Gastroesophageal sphincter (tissue), 4 donors: ENCODE data around the gene CYS1. TPM values are rescaled to one million over a fixed set of nuclear protein-coding genes. Genes with fewer than 3 reads are reported as not detected.

Experiments used
- ATAC-seq: fragments of 150-250 bp; one replicate; pipeline ENCODE4 v1.9.1; 2016; ENCODE audit warnings: mild to moderate bottlenecking, moderate library complexity
- H3K27ac ChIP-seq, 4 donors: fragments of 200-600 bp; sonication (generic) in 3 of 4; 1 replicate in 3 of 4; 2 replicates in 1 of 4; pipeline ENCODE4 v1.5.1; 2016 to 2019
- H3K27me3 ChIP-seq: fragments of 200-600 bp; sonication (generic); one replicate; pipeline ENCODE4 v1.5.1; 2019
- H3K36me3 ChIP-seq, 2 donors: fragments of 200-600 bp; sonication (generic); one replicate each; pipeline ENCODE4 v1.5.1; 2019; ENCODE audit warnings: control low read depth in 1 of 2
- H3K4me1 ChIP-seq, 3 donors: fragments of 200-600 bp; sonication (generic); 1 replicate in 2 of 3; 2 replicates in 1 of 3; pipeline ENCODE4 v1.5.1; 2016 to 2019; ENCODE audit warnings: control low read depth in 2 of 3
- H3K4me3 ChIP-seq, 2 donors: fragments of 200-600 bp; sonication (generic); one replicate each; pipeline ENCODE4 v1.5.1; 2019; ENCODE audit warnings: mild to moderate bottlenecking in 1 of 2, moderate library complexity in 1 of 2
- H3K9me3 ChIP-seq, 3 donors: fragments of 200-600 bp; sonication (generic); one replicate each; pipeline ENCODE4 v1.5.1; 2017 to 2019; ENCODE audit warnings: control low read depth in 2 of 3
- CTCF ChIP-seq, 4 experiments: fragments of 200-600 bp in 2 of 4; fragments of 450-650 bp in 2 of 4; sonication (generic) in 1 of 4; IDR thresholded peaks; one replicate each; pipeline ENCODE4 v1.5.1; 2017 to 2019; ENCODE audit warnings: antibody characterized with exemption in 4 of 4, mild to moderate bottlenecking in 2 of 4, moderate library complexity in 2 of 4
- EP300 ChIP-seq: sonication (generic); formaldehyde crosslinking; IDR thresholded peaks from one replicate; pipeline ENCODE4 v1.6.1; 2017; ENCODE audit warnings: antibody characterized with exemption, mild to moderate bottlenecking
- POLR2A ChIP-seq, 2 donors: fragments of 450-650 bp; IDR thresholded peaks; one replicate each; pipeline ENCODE4 v1.6.1; 2017; ENCODE audit warnings: antibody characterized with exemption in 2 of 2, mild to moderate bottlenecking in 2 of 2, moderate library complexity in 1 of 2
- POLR2AphosphoS5 ChIP-seq: sonication (generic); formaldehyde crosslinking; IDR thresholded peaks from one replicate; pipeline ENCODE4 v1.6.1; 2017; ENCODE audit warnings: antibody characterized with exemption
- WGBS, 2 donors: methylation state at CpG; one replicate each; pipeline ENCODE4 v1.1.5; 2018; ENCODE audit warnings: low coverage in 1 of 2; 5-methylcytosine and 5-hydroxymethylcytosine counted together
- total RNA-seq, 4 donors: library from RNA; depleted of rRNA; stranded (reverse); fragments of >200 nt; gene quantifications; one replicate each; pipeline ENCODE4 v1.1.0, GENCODE V29; 2016

The CYS1 gene
- total RNA-seq, 4 donors from 2014 or later, result 8.6 to 50.7 (median 32.6) TPM

GRCh38 chr2:10039658-10040410 is 40.4 kb downstream of the CYS1 start:
- no peak overlapping the region for H3K4me3 ChIP-seq
- H3K36me3 ChIP-seq, result no peaks in the 10 kb centered on the region
- no peak for ATAC-seq
- no peaks in the 10 kb centered on the region for H3K27me3 ChIP-seq
- H3K9me3 ChIP-seq, result no peaks in the 10 kb centered on the region
- H3K4me1 ChIP-seq, result peaks cover 0 to 87% (median 50%) of the 10 kb centered on the region in 3 donors
- TF ChIP-seq CTCF (IDR thresholded peaks at IDR 0.05) (peak in 2 of 4 experiments; percentile 33 to 36), POLR2AphosphoS5 (peak; percentile 55), EP300 (no peak)
- H3K27ac ChIP-seq, result peak overlapping the region in 3 of 4 donors; percentile 92 to 99 (median 98)
- 64 to 65% methylated on average over 5 to 7 of the region's 16 CpGs for WGBS, 2 donors

GRCh38 chr2:10038716-10039115 is 41.5 kb downstream of the CYS1 start:
- no peaks in the 10 kb centered on the region for H3K27me3 ChIP-seq
- peak overlapping the region in 2 of 4 donors; percentile 1 to 26 for H3K27ac ChIP-seq
- no peak for ATAC-seq
- peaks cover 0 to 79% (median 47%) of the 10 kb centered on the region in 3 donors for H3K4me1 ChIP-seq
- H3K9me3 ChIP-seq, result no peaks in the 10 kb centered on the region
- no peak for TF ChIP-seq EP300
- TF ChIP-seq POLR2A (IDR thresholded peaks at IDR 0.05), result no peak
- no peak for TF ChIP-seq CTCF (IDR thresholded peaks at IDR 0.05)
- no peak for TF ChIP-seq POLR2AphosphoS5
- H3K4me3 ChIP-seq, result no peak overlapping the region
- no peaks in the 10 kb centered on the region for H3K36me3 ChIP-seq

GRCh38 chr2:10038123-10038522 is 42.1 kb downstream of the CYS1 start:
- Histone ChIP-seq H3K4me3 (no peak overlapping the region), H3K4me1 (peaks cover 0 to 79% (median 47%) of the 10 kb centered on the region in 3 donors), H3K36me3 (no peaks in the 10 kb centered on the region), H3K9me3 (no peaks in the 10 kb centered on the region), H3K27me3 (no peaks in the 10 kb centered on the region), H3K27ac (peak overlapping the region in 3 of 4 donors; percentile 22 to 82 (median 26))
- no CpG with 5 or more reads among the region's 10 CpGs for WGBS, 2 donors
- TF ChIP-seq EP300 (no peak), POLR2AphosphoS5 (no peak), POLR2A (IDR thresholded peaks at IDR 0.05) (no peak), CTCF (IDR thresholded peaks at IDR 0.05) (no peak)
- no peak for ATAC-seq

- no peaks in the 10 kb centered on the region for H3K9me3 ChIP-seq
- peak; percentile 79 for ATAC-seq
- 58% methylated on average over 2 of the region's 14 CpGs; no CpG with 5 or more reads in 1 of the 2 donors for WGBS, 2 donors
- H3K27ac ChIP-seq, result peak overlapping the region; percentile 14 to 87 (median 80)
- TF ChIP-seq CTCF (IDR thresholded peaks at IDR 0.05) (peak in 3 of 4 experiments; percentile 53 to 71 (median 59)), POLR2AphosphoS5 (peak; percentile 53), EP300 (no peak)
- no peaks in the 10 kb centered on the region for H3K27me3 ChIP-seq
- no peaks in the 10 kb centered on the region for H3K36me3 ChIP-seq
- H3K4me3 ChIP-seq, result no peak overlapping the region
- peaks cover 0 to 64% (median 37%) of the 10 kb centered on the region in 3 donors for H3K4me1 ChIP-seq
Observed at GRCh38 chr2:10036095-10036884, 43.9 kb downstream of the CYS1 start.
